DMS 273 (cell line): ENCODE measurements around the gene SLC16A5.
"Not testable (repeated sequence)": the region's sequence is repeated elsewhere in the genome, so short reads cannot be mapped to it uniquely, and the experiment has no call there.

Experiments used
- DNase-seq: peaks from one replicate; lab custom pipeline; 2025; ENCODE audit not compliant: unreplicated experiment; lab: John Stamatoyannopoulos, UW

Gene SLC16A5

GRCh38 chr17:75064040-75064439, 23.7 kb upstream of the SLC16A5 start:
- DNase-seq: no peak

DNA sequence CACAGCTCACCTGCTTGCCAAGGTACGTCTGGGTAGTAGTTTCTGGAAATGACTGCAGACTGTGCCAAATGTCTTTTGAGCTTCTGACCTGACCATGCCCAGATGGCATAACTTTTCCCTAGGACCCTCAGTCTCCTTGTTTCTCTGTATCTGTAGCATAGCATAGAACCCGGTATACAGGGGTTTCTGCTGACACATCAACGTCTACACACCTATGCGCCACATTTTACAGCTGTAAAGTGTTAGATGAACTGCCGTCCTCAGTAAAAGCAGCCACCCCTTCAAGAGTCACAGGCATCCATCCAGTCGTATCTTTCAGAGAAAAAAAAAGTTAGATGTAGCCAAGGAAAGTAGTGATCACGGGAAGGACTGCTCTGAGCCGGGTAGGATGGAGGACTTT, 23.3 kb upstream of the SLC16A5 start:
- DNase-seq: no peak

DNA sequence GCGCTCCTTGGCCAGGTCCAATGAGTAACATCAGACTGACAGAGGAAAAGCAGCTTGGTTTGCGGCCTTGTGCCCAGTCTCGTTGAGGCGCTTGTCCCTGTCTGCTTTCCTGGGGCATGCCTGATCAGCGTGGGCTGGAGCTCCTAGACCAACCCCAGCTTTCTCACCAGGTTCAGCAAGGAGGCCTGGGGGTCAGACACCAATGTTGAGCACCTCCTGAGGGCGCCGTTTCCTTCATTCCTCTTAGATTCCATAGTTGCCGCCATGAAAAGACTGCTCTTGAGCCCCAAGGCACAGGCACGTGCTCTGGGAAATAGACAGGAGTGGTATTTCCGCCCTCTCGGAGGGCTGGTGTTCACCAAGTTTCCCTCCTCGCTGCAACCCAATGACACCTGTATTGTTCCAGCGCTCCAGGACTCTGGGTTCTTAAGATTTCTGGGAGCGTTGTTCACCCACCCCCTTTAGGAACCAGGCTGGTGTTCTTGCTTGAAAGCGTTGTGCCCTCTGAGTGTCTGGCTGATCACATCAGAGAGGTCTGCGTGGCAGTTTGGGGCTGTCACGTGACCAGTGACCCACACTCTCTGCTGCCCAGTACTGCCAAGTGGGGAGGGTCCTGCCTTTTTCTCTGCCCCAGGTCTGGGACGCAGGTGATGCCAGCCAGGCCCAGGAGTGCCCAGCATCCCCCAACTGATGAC, 22.7 kb upstream of the SLC16A5 start:
- no peak for DNase-seq

- DNase-seq: no peak
These were observed 22.1 kb upstream of the SLC16A5 start for GRCh38 chr17:75065562-75066151.

GRCh38 chr17:75067856-75068255, 19.9 kb upstream of the SLC16A5 start:
- no peak for DNase-seq

- DNase-seq: no peak
These were observed 19.0 kb upstream of the SLC16A5 start for GRCh38 chr17:75068750-75069149.

DNA sequence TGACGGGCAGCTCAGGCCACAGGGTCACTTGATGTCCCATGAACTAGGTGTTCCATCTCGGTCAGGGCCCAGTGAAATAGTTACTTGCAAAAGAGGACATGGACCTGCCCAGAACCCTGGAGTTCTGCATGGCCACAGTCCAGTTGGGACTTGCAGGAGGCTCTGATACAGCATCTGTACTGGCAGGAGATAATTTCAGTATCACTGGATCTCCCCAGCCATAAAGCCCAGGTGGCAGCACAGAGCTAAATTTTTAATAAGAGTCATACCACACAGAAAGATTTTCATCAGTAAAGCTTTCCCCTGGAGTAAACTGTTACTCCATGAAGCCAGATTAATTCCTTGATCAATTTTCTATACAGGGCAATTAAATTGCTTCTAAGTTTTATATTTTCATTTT, 18.0 kb upstream of the SLC16A5 start:
- peak; percentile 57 for DNase-seq

DNA sequence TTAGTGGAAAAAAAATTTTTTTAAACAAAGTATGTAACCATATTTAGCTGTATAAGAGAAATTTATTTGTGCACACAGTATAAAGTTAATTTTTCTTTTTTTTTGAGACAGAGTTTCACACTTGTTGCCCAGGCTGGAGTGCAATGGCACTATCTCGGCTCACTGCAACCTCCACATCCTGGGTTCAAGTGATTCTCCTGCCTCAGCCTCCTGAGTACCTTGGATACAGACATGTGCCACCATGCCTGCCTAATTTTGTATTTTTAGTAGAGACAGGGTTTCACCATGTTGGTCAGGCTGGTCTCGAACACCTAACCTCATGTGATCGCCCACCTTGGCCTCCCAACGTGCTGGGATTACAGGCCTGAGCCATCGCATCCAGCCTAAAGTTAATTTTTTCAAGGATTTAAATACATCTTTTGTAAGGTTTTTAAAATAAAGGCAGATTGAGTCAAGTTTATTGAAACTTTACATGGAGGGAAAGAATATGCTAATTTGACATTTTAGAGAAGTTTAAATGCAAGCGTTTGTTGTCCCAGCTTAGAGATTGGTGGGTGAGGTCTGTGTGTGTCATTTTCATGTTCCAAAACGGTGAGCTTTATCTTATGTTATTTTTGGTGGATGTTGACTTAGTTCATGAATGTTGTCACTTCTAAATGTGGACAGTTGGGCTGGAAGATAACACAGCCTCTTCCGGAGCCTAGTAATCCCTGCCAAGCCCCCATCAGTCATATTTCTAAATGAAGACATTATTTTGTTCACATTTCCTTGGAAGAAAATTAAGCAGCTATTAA, 16.1 kb upstream of the SLC16A5 start:
- DNase-seq: not testable (repeated sequence)

DNA sequence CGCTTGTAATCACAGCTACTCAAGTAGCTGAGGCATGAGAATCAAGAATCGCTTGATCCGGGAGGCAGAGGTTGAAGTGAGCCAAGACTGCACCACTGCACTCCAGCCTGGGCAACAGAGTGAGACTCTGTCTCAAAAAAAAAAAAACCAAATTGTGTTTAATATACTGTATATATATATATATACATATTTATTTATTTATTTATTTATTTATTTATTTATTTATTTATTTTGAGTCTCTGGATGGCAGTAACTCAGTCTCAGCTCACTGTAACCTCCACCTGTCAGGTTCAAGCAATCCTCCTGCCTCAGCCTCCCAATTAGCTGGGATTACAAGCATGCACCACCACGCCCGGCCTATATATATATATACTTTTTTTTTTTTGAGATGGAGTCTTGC, 14.8 kb upstream of the SLC16A5 start:
- not testable (repeated sequence) for DNase-seq

GRCh38 chr17:75073618-75074047, 14.1 kb upstream of the SLC16A5 start:
- DNase-seq: no peak

DNA sequence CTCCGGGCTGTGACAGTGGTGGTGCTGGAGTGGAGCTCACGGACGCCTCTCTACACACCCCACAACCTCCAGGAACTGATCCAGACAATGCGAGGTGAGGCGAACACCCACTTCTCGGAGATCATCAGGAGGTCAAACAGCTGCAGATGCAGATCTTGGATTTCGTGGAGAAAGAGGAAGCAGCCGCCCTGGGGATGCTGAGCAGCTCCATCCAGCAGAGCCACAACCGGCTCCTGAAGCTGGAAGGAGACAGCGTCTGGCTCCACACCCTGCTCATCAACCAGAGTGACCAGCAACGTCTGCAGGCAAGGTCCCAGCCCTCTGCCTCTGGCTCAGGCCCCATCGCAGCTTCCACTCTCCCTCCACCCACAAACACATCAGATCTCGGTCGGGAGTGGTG, 13.2 kb upstream of the SLC16A5 start:
- DNase-seq: no peak

DNA sequence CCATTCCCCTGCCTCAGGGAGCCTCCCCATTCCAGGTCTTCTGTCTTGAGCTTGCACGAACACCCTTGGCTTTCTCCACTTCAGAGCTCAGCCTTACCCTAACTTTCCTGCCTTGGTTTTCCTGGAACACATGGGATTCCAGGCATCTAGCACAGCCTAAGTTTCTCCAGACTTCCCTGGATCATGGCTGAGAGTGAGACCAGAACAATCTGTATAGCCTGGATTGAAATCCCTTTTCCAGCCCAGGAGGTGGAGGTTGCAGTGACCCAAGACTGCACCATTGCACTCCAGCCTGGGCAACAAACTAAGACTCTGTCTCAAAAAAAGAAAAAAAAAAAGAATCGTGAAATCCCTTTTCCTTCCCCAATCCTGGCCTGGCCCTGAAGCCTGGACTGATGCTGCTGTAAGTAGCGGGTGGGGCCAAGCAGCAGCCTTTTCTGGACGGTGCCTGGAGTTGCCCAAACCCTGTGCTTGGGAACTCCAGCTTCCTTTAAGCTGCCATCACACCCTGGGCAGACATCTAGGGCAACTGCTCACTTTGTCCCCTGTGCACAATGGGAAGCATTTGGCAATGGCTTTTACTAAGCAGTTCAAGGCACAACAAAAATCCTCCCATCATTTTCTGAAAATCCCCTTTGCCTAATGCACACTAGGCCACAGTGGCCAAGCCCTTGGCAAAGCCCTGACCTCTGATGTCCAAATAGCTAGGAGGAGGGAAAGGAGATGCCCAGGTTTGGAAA, 12.0 kb upstream of the SLC16A5 start:
- no peak for DNase-seq

- DNase-seq: no peak
These were observed 10.7 kb upstream of the SLC16A5 start for GRCh38 chr17:75077072-75077495.

DNA sequence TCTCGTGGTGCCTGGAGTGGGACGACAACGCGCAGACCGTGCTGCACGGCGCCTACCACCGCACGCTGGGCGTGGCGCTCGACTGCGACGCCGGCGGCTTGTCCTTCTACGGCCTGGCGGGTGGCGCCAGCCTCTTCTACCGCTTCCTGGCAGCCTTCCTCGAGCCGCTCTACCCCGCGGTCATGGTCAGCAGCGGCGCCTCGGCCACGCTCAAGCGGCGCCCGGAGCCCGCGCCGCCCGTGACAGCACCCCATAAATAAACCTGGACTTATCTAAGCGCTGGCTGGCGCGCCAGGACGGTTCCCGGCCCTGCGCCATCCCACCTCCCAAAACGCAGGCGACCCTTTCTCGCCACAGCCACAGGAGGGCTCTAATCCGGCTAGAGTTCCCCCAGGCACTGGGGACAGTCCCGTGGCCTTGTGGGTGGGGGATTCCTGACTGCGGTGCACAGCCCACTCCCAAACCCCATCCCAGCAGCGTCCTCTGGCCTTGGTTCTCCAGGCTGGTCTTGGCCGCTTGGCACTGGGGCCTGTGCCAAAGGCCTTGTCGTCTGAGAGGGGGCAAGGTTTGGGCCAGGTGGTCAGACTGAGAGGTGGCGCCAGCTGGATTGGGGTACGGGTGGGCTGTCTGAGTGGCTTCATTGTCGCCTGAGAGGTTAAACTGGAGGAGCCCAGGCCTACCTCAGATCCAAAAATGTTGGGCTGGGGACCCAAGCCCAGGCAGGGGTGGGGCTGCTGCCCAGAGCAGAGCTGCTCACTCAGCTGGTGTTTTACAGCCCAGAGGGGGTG, 10.1 kb upstream of the SLC16A5 start:
- DNase-seq: no peak

DNA sequence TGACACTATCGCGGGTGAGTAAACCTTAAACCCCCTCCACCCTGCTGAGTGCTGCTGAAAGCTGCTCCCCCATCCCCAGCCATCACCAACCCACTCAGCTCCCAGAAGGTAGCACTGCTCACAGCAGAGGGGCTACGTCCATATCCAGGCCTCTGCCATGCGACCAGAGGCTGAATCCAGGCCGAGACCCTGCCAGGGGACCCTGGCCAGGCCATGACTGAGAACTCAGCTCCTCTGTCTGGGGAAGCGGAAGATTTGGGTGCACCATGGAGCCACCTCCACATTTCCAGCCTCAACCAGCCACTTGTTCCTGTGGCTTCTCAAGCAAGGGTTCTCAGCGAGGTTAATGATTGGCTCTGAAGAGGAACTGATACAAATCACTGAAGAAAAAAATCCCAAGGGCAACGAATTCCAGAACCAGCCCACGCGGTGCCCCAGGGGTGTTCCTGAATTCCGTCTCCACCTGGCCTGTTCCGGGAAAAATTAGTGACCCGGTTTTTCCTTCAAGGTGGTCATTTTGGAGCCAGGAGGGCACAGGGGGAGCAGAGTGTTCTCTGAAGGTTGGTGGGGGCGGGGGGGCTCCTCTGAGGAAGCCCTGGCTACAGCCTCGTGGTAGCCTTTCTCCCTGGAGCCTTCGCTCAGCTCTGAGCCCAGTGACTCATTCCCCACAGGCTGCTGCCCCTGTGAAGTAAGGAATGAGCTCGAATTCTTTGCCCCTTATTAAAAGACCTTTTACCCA, 9.3 kb upstream of the SLC16A5 start:
- peak; percentile 35 for DNase-seq

DNA sequence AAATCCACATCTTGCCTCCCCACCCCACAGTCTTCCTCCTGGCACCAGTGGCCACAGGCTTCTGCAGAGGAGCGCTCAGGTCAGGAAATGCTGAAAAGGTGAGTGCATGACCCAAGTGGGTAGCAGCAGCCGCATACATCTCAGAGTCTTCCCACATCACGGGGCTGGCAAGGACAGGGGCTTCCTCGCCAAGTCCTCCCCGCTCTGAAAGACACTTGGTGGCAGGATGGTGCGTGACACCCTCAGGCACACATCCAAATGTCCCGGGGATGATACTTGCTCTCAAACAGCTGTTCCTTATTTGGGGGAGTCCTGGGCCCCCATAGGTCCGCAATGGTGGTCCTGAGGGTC, 8.8 kb upstream of the SLC16A5 start:
- peak; percentile 35 for DNase-seq

DNA sequence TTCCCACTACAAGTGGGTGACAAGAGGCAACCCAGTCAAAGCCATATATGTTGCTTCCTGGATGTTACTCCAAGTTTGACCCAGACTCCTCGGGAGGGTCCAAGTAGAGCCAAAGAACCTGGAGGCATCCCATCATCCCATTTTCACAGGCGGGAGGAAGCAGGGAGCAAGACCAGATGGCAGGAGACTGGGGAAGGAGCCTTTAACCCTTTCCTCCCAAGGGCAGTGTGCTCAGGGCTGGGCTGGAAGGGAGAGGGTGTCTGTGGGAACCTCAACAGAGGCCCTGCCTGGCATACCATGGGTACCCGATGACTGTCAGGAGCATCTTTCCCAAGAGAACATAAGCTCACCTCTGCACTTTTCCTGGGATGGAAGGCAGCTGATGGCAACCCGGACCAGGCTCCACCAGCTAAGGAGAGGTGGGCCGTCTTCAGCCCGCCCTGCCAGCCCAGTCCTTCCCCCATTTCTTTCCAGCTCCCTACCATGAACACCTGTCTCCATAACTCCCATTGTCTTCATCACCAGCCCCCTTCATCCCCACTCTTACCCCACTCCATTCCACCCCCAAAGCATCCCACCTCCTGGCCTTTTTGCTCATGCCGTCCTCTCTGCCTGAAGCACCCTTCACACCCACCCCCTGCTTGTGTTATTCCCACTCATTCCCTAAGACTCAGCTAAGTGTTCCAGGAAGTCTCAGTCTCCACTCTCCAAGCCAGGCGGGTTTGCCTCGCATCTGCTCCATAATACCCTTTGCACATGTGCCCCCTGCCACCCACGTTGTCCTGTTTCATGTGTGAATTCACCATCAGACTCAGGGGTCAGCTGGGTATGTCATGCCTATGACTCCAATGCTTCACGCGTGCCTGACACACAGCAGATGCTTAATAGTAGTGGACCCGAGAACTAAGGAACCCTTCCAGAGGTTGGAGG, 5.9 kb upstream of the SLC16A5 start:
- peak; percentile 67 for DNase-seq

DNA sequence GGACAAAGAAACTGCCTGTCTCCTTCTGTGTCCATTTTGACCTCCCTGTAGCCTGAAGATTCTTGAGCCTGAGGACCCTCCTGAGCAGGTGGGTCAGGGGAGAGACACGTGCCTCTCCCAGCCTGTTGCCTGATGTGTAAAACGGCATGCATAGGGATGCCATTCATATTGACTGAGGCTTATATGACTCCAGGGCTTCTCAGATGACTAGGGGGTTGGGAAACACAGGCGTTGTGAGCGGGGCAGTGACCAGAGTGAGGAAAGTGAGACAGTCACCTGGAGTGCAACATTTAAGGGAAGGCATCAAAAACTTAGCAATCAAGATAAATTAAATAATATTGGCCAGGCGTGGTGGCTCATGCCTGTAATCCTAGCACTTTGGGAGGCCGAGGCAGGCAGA, 5.1 kb upstream of the SLC16A5 start:
- no peak for DNase-seq
